HL-60 (cell line): Measurements from ENCODE around the gene IL17C.

Experiments
- GABPA ChIP-seq: IDR thresholded peaks from 2 replicates; pipeline ENCODE4 v1.6.1; 2012; ENCODE audit warnings: low read depth
- POLR2AphosphoS5 ChIP-seq: IDR thresholded peaks from 2 replicates; pipeline ENCODE4 v1.6.1; 2012; ENCODE audit warnings: low read depth
- TF ChIP-seq, protein P1 (sequence below): IDR thresholded peaks from one replicate; pipeline ENCODE4 v1.5.1; 2011; ENCODE audit warnings: low read length, control low read depth, inconsistent platforms; ENCODE audit not compliant: insufficient read depth
- TF ChIP-seq, protein P2 (sequence below): IDR thresholded peaks from 2 replicates; pipeline ENCODE4 v1.6.1; 2012; ENCODE audit warnings: low read depth; ENCODE audit not compliant: insufficient replicate concordance

DNA sequence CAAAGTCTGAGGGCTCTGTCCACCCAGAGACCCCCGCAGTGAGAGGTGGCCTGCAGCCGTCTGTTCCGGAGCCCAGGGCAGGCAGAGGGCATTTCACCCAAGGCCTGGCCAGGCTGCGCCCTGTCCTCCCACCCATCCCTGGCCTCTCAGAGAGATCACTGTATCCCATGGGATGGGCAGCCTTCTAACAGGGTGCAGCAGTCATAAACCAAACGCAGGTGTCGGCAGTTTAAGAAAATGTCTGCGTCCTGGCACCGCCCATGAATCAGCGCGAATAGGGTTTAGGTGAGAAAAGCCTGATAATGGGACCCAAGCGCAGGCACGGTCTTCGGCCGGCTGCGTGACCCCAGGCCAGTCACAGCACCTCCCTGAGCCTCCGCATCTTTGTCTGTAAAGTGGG lies 7.1 kb downstream of the IL17C start:
- TF ChIP-seq, protein P1, sequence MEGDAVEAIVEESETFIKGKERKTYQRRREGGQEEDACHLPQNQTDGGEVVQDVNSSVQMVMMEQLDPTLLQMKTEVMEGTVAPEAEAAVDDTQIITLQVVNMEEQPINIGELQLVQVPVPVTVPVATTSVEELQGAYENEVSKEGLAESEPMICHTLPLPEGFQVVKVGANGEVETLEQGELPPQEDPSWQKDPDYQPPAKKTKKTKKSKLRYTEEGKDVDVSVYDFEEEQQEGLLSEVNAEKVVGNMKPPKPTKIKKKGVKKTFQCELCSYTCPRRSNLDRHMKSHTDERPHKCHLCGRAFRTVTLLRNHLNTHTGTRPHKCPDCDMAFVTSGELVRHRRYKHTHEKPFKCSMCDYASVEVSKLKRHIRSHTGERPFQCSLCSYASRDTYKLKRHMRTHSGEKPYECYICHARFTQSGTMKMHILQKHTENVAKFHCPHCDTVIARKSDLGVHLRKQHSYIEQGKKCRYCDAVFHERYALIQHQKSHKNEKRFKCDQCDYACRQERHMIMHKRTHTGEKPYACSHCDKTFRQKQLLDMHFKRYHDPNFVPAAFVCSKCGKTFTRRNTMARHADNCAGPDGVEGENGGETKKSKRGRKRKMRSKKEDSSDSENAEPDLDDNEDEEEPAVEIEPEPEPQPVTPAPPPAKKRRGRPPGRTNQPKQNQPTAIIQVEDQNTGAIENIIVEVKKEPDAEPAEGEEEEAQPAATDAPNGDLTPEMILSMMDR = no peak
- TF ChIP-seq POLR2AphosphoS5 = no peak
- TF ChIP-seq, protein P2, sequence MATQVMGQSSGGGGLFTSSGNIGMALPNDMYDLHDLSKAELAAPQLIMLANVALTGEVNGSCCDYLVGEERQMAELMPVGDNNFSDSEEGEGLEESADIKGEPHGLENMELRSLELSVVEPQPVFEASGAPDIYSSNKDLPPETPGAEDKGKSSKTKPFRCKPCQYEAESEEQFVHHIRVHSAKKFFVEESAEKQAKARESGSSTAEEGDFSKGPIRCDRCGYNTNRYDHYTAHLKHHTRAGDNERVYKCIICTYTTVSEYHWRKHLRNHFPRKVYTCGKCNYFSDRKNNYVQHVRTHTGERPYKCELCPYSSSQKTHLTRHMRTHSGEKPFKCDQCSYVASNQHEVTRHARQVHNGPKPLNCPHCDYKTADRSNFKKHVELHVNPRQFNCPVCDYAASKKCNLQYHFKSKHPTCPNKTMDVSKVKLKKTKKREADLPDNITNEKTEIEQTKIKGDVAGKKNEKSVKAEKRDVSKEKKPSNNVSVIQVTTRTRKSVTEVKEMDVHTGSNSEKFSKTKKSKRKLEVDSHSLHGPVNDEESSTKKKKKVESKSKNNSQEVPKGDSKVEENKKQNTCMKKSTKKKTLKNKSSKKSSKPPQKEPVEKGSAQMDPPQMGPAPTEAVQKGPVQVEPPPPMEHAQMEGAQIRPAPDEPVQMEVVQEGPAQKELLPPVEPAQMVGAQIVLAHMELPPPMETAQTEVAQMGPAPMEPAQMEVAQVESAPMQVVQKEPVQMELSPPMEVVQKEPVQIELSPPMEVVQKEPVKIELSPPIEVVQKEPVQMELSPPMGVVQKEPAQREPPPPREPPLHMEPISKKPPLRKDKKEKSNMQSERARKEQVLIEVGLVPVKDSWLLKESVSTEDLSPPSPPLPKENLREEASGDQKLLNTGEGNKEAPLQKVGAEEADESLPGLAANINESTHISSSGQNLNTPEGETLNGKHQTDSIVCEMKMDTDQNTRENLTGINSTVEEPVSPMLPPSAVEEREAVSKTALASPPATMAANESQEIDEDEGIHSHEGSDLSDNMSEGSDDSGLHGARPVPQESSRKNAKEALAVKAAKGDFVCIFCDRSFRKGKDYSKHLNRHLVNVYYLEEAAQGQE = no peak
- TF ChIP-seq GABPA = no peak
